IMR-90 (cell line): ENCODE measurements around the gene LRRC15.
A peak's percentile ranks its signal among the peaks of the same experiment; 100 is the strongest.

Experiments used
- BHLHE40 ChIP-seq: fragments of 150-350 bp; IDR thresholded peaks from 2 replicates; pipeline ENCODE4 v1.6.1; 2016; ENCODE audit warnings: mild to moderate bottlenecking, low read depth, low read length
- CEBPB ChIP-seq: IDR thresholded peaks from 2 replicates; pipeline ENCODE4 v1.6.1; 2012; ENCODE audit warnings: low read depth, low read length, improper control_type of control experiment
- CTCF ChIP-seq: conservative IDR thresholded peaks from 2 replicates; pipeline ENCODE4 v1.5.1; 2012; ENCODE audit warnings: mild to moderate bottlenecking, low read depth, low read length, improper control_type of control experiment
- FOS ChIP-seq: fragments of 150-350 bp; IDR thresholded peaks from 2 replicates; pipeline ENCODE4 v1.6.1; 2016; ENCODE audit warnings: low read depth, low read length
- MAZ ChIP-seq: IDR thresholded peaks from 2 replicates; pipeline ENCODE4 v1.6.1; 2012; ENCODE audit warnings: low read depth, mild to moderate bottlenecking, low read length, improper control_type of control experiment, moderate library complexity, borderline replicate concordance
- MXI1 ChIP-seq: IDR thresholded peaks from 2 replicates; pipeline ENCODE4 v1.6.1; 2012; ENCODE audit warnings: low read depth, mild to moderate bottlenecking, low read length, moderate library complexity, borderline replicate concordance
- POLR2A ChIP-seq: IDR thresholded peaks from 2 replicates; pipeline ENCODE4 v1.6.1; 2012; ENCODE audit warnings: mild to moderate bottlenecking, low read depth, low read length
- RAD21 ChIP-seq: IDR thresholded peaks from 2 replicates; pipeline ENCODE4 v1.6.1; 2012; ENCODE audit warnings: low read length, improper control_type of control experiment
- RCOR1 ChIP-seq: IDR thresholded peaks from 2 replicates; pipeline ENCODE4 v1.6.1; 2012; ENCODE audit warnings: mild to moderate bottlenecking, low read length, improper control_type of control experiment; ENCODE audit not compliant: insufficient replicate concordance
- RFX5 ChIP-seq: IDR thresholded peaks from 2 replicates; pipeline ENCODE4 v1.8.0; 2012; ENCODE audit warnings: low read depth, mild to moderate bottlenecking, low read length, moderate library complexity
- USF2 ChIP-seq: fragments of 150-350 bp; IDR thresholded peaks from 2 replicates; pipeline ENCODE4 v1.6.1; 2017; ENCODE audit warnings: mild to moderate bottlenecking, antibody characterized with exemption, low read length, low read depth

- no peak for TF ChIP-seq CTCF
- TF ChIP-seq POLR2A: no peak
- TF ChIP-seq RFX5: no peak
- TF ChIP-seq RCOR1: no peak
- TF ChIP-seq MXI1: no peak
- TF ChIP-seq CEBPB: no peak; the same call in 1 of the 2 replicates
- 0 out of 2 replicates have a peak, but pooled peaks have one; percentile 10 for TF ChIP-seq FOS
- TF ChIP-seq BHLHE40: no peak
- no peak for TF ChIP-seq USF2
- no peak for TF ChIP-seq RAD21
- TF ChIP-seq MAZ: no peak
Measured at GRCh38 chr3:194342861-194343560, 26.5 kb downstream of the LRRC15 start.
